NB4 (cell line): ENCODE data around the gene UPF1.

Experiments used
- DNase-seq: peaks from one replicate; pipeline ENCODE4 v3.0.0; 2010; ENCODE audit warnings: low read depth
- H3K4me3 ChIP-seq: one replicate; pipeline ENCODE4 v1.5.1; 2011; ENCODE audit warnings: mild to moderate bottlenecking, low read depth, low read length, moderate library complexity
- CTCF ChIP-seq: IDR thresholded peaks from one replicate; pipeline ENCODE4 v1.5.1; 2012; ENCODE audit warnings: low read depth, low read length
- MYC ChIP-seq: IDR thresholded peaks from 2 replicates; pipeline ENCODE4 v1.6.1; 2011; ENCODE audit warnings: low read depth, low read length
- POLR2A ChIP-seq: IDR thresholded peaks from 2 replicates; pipeline ENCODE4 v1.6.1; 2011; ENCODE audit warnings: mild to moderate bottlenecking; ENCODE audit not compliant: insufficient read length; ENCODE audit errors: extremely low read depth
- TF ChIP-seq, protein P1 (sequence below): IDR thresholded peaks from 2 replicates; pipeline ENCODE4 v1.6.1; 2011; ENCODE audit warnings: low read depth, low read length

UPF1 gene

DNA sequence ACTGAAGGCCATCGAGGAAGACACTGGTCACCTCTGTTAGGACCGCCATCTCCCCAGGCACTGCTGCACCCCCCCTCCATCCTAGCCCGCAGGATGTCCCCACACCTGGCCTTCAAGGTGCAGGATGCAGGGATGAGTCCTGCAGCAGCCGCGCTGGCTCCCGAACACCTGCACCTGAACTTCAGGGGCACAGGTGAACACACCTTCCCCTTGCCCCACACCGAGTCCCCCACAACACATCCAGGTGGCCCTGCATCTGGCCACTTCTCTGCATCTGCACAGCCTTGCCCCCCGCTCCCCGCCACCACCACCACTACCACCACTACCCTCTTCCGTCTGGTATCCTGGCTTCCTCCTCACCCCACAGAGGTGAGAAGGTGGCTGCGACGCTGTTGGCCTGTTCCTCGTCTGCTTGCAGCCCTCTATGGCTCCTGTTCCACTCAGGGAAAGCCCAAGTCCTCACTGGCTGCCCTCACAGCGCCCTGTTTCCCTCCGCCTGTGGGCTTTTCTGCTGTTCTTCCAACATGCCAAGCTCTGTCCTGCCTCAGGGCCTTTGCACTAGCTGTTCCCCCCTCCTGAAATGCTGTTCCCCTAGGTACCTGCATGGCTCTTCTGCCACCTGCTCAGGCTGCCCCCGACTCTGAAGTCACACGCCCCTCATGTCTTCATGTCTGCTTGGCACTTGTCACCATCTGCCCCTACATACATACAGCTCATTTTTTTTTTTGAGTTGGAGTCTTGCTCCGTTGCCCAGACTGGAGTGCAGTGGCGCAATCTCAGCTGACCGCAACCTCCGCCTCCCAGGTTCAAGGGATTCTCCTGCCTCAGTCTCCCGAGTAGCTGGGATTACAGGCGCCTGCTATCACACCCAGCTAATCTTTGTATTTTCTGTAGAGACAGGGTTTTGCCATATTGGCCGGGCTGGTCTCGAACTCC, 65.6 kb downstream of the UPF1 start:
- TF ChIP-seq, protein P1, sequence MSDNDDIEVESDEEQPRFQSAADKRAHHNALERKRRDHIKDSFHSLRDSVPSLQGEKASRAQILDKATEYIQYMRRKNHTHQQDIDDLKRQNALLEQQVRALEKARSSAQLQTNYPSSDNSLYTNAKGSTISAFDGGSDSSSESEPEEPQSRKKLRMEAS = no peak
- TF ChIP-seq CTCF (no peak), POLR2A (no peak), MYC (no peak)
- H3K4me3 ChIP-seq = no peak overlapping the region
- no peak for DNase-seq

DNA sequence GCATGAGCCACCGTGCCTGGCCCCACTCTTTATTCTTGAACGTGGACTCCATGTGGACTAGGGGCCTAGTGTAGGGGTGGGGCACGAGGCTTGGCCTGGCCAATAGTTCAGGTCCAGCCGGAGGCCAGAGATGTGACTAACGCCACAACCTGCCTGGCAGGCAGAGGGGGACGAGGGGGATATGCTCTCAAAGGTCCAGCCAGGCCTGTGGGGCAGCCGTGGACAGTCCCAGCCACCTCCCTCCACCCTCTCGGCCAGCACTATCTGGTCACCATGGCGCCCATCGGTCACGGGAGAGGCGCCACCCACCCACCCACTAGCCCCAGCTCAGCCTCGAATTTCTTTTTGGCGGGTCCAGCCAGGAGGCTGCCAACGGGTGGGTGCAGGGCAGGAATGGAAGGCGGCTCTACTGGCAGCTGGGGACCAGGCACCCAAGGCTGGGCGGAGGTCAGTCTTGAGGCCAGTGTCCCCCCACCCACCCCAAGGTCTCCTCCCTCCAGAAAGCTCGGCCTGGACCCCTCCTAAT, 66.4 kb downstream of the UPF1 start:
- TF ChIP-seq, protein P1 = no peak
- TF ChIP-seq MYC (no peak), CTCF (no peak), POLR2A (no peak)
- no peak for DNase-seq
- H3K4me3 ChIP-seq = no peak overlapping the region

DNA sequence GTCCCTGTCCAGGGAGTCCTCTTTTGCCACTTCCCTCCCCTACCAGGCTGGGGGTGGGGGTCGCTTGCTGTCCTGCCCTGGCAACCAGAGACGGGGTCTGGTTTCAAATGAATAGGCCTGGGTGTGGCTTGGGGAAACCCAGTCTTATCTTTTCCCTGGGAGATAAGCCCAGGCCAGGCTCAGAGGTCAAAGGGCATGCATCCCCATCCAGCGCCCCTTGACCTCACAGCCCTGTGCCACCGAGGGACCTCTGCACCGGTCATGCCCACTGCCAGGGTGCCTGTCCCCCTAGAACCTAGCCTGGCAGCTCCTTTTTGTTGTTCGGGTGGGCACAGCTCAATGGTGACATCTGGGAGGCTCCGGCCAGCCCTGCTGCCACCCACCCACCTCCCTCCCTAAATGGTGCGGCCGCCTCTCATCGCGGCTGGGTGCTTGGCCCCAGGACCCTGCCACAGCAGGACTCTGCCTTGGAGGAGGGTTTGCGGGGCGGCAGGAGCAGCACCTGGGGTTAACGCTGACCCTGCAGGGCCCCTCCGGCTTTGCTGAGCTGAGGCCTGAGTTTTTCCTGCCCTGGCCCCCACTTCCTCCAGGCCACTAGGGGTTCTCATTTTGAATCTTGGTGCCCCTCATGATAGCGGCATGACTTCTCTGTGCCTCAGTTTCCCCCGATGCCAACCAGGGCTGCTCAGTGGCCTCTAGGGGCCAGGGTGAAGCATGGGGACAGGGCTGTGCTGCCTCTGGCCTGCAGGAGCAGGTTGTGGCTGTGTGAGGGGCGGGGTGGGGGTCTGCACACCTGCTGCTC, 67.0 kb downstream of the UPF1 start:
- DNase-seq = no peak
- H3K4me3 ChIP-seq = no peak overlapping the region
- TF ChIP-seq POLR2A (no peak), CTCF (no peak), MYC (no peak)
- TF ChIP-seq, protein P1 = no peak

DNA sequence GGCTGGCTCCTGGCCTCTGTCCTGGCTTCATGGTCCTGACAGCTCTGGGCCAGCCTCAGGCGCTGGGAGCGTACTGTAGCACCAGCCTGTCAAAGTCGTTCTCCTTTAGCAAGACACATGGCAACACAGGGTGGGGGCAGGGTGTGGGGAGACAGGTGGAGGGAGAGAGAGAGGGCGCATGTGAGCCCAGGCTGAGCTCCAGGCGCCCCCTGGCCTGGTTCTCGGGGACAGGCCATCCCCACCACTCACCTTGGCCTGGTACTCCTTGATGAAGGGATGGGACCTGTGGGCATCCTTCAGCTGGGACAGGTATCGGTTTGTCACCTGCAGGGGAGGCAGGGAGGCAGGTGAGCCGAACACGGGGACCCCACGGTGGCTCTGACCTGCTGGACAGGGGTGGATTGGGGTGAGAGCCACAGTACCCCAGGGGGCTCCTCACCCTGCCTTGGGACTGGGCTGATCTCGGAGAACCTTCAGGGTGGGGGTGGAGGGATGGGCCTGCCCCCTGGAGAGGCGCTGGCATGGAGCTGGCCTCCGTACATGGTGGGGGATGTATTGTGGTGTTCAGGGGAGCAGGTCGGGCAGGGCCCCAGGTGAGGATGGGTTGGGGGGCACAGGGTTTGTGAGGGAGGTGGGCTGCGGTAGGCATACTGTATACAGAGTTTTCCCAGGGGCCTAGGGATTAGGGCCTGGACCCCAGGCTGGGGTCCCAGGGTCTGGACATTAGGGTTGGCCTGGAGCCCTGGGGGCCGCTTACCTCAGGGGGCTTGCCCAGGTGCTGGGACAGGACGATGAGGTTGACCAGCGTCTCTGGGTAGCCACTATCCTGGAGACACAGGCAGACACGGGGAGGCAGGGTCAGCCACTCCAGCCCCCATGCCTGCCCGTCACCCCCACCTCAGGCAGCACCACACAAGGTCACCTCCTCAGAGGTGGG, 68.1 kb downstream of the UPF1 start:
- no peak overlapping the region for H3K4me3 ChIP-seq
- no peak for DNase-seq
- TF ChIP-seq CTCF (no peak), MYC (no peak), POLR2A (no peak)
- TF ChIP-seq, protein P1 = no peak
